ENCODE data around the gene ROBO1. TPM values are rescaled to one million over a fixed set of nuclear protein-coding genes. Genes with fewer than 3 reads are reported as not detected.
A peak's percentile ranks its signal among the peaks of the same experiment; 100 is the strongest.

ROBO1 gene
- polyA plus RNA-seq, 1 experiment: 33.9 TPM

- DNase-seq (ENCODE audit: low read depth): no peak
- H3K36me3 ChIP-seq (ENCODE audit: control insufficient read depth, insufficient read depth, low read length): no peaks in the 10 kb centered on the region
- TF ChIP-seq CTCF (IDR thresholded peaks at IDR 0.05; ENCODE audit: insufficient read depth, low read depth, low read length): peak; percentile 49
- H3K4me3 ChIP-seq (ENCODE audit: low read depth, low read length): no peak overlapping the region
- ChIA-PET CTCF (interaction anchor here (1.5 to 1.8 kb wide), 3 partner anchors 8 to 12 kb away, joined by 4 to 8 read pairs (median 8); no protein-coding TSS in a partner anchor), POLR2A (no interaction called here)
- no peaks in the 10 kb centered on the region for H3K27me3 ChIP-seq (ENCODE audit: control insufficient read depth, insufficient read depth, low read length)
Measured at GRCh38 chr3:78741066-78741645, 1026.6 kb downstream of the ROBO1 start.

- no peak for DNase-seq (ENCODE audit: low read depth)
- ChIA-PET POLR2A (no interaction called here), CTCF (interaction anchor here (1.8 kb wide), 1 partner anchor 16 kb away, joined by 4 read pairs; no protein-coding TSS in a partner anchor)
- Histone ChIP-seq H3K36me3 (ENCODE audit: control insufficient read depth, insufficient read depth, low read length) (no peaks in the 10 kb centered on the region), H3K4me3 (ENCODE audit: low read depth, low read length) (no peak overlapping the region), H3K27me3 (ENCODE audit: control insufficient read depth, insufficient read depth, low read length) (no peaks in the 10 kb centered on the region)
- no peak for TF ChIP-seq CTCF (IDR thresholded peaks at IDR 0.05; ENCODE audit: insufficient read depth, low read depth, low read length)
Measured at GRCh38 chr3:78738833-78739232, 1029.0 kb downstream of the ROBO1 start.

GRCh38 chr3:78737988-78738387 lies 1029.8 kb downstream of the ROBO1 start:
- H3K27me3 ChIP-seq (ENCODE audit: control insufficient read depth, insufficient read depth, low read length): no peaks in the 10 kb centered on the region
- DNase-seq (ENCODE audit: low read depth): no peak
- no peak for TF ChIP-seq CTCF (IDR thresholded peaks at IDR 0.05; ENCODE audit: insufficient read depth, low read depth, low read length)
- no peaks in the 10 kb centered on the region for H3K36me3 ChIP-seq (ENCODE audit: control insufficient read depth, insufficient read depth, low read length)
- CTCF ChIA-PET: interaction anchor here (1.8 kb wide), 1 partner anchor 17 kb away, joined by 4 read pairs; no protein-coding TSS in a partner anchor
- POLR2A ChIA-PET: no interaction called here
- H3K4me3 ChIP-seq (ENCODE audit: low read depth, low read length): no peak overlapping the region

GRCh38 chr3:78736863-78737262 lies 1030.9 kb downstream of the ROBO1 start:
- ChIA-PET CTCF (no interaction called here), POLR2A (no interaction called here)
- TF ChIP-seq CTCF (IDR thresholded peaks at IDR 0.05; ENCODE audit: insufficient read depth, low read depth, low read length): no peak
- DNase-seq (ENCODE audit: low read depth): no peak
- H3K36me3 ChIP-seq (ENCODE audit: control insufficient read depth, insufficient read depth, low read length): no peaks in the 10 kb centered on the region
- H3K27me3 ChIP-seq (ENCODE audit: control insufficient read depth, insufficient read depth, low read length): no peaks in the 10 kb centered on the region
- no peak overlapping the region for H3K4me3 ChIP-seq (ENCODE audit: low read depth, low read length)

DNA sequence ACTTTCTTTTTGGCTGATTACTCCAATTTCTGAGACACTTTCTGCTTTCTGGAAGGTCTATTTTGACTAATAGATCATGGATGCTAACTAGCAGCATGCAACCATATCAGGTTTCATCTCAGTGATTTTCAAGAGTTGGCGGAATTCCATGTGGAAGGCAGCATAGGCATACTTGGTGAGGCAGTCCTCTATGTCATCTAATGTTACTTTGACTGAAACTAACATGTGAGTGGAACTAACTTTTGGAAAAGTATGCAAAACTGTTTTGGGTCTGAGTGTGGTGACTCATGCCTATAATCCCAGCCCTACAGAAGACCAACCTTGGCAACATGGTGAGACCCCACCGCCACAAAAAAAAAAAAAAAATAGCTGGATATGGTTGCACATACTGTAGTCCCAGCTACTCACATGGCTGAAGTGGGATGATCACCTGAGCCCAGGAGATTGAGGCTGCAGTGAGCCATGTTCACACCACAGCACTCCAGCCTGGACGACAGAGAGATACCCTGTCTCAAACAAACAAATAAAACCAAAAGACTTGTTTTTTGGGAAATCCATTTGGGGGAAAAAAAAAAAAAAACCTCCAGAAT lies 1033.7 kb downstream of the ROBO1 start:
- no peaks in the 10 kb centered on the region for H3K36me3 ChIP-seq (ENCODE audit: control insufficient read depth, insufficient read depth, low read length)
- no peak for TF ChIP-seq CTCF (IDR thresholded peaks at IDR 0.05; ENCODE audit: insufficient read depth, low read depth, low read length)
- ChIA-PET POLR2A (no interaction called here), CTCF (no interaction called here)
- DNase-seq (ENCODE audit: low read depth): no peak
- no peak overlapping the region for H3K4me3 ChIP-seq (ENCODE audit: low read depth, low read length)
- H3K27me3 ChIP-seq (ENCODE audit: control insufficient read depth, insufficient read depth, low read length): no peaks in the 10 kb centered on the region

Measured in BJ (cell line).